SKM-1 (cell line): ENCODE data around the gene CCDC167.
A peak's percentile ranks its signal among the peaks of the same experiment; 100 is the strongest.

Experiments used
- DNase-seq: peaks from one replicate; lab custom pipeline; 2025; ENCODE audit not compliant: unreplicated experiment; lab: John Stamatoyannopoulos, UW

The CCDC167 gene

GRCh38 chr6:37530297-37530696, 30.6 kb upstream of the CCDC167 start:
- no peak for DNase-seq

GRCh38 chr6:37528541-37528940, 28.8 kb upstream of the CCDC167 start:
- no peak for DNase-seq

- DNase-seq, result no peak
These were observed 26.0 kb upstream of the CCDC167 start for GRCh38 chr6:37525460-37526357.

- no peak for DNase-seq
These were observed 25.3 kb upstream of the CCDC167 start for GRCh38 chr6:37524970-37525318.

GRCh38 chr6:37524025-37524969, 24.6 kb upstream of the CCDC167 start:
- DNase-seq, result no peak

- no peak for DNase-seq
These were observed 23.7 kb upstream of the CCDC167 start for GRCh38 chr6:37523412-37523811.

- DNase-seq, result no peak
These were observed 23.1 kb upstream of the CCDC167 start for GRCh38 chr6:37522836-37523235.

- DNase-seq, result no peak
These were observed 22.0 kb upstream of the CCDC167 start for GRCh38 chr6:37521674-37522073.

- DNase-seq, result no peak
These were observed 21.2 kb upstream of the CCDC167 start for GRCh38 chr6:37520926-37521325.

- DNase-seq, result no peak
These were observed 19.8 kb upstream of the CCDC167 start for GRCh38 chr6:37519461-37519860.

GRCh38 chr6:37518116-37518515, 18.4 kb upstream of the CCDC167 start:
- no peak for DNase-seq

GRCh38 chr6:37517411-37517812, 17.7 kb upstream of the CCDC167 start:
- DNase-seq, result peak; percentile 66

GRCh38 chr6:37516920-37517405, 17.3 kb upstream of the CCDC167 start:
- no peak for DNase-seq

- DNase-seq, result no peak
These were observed 16.6 kb upstream of the CCDC167 start for GRCh38 chr6:37516076-37516919.

- no peak for DNase-seq
These were observed 16.0 kb upstream of the CCDC167 start for GRCh38 chr6:37515712-37516075.

GRCh38 chr6:37514837-37515236, 15.1 kb upstream of the CCDC167 start:
- no peak for DNase-seq

- no peak for DNase-seq
These were observed 14.7 kb upstream of the CCDC167 start for GRCh38 chr6:37514321-37514771.

GRCh38 chr6:37513576-37513975, 13.9 kb upstream of the CCDC167 start:
- no peak for DNase-seq

- no peak for DNase-seq
These were observed 13.5 kb upstream of the CCDC167 start for GRCh38 chr6:37513155-37513554.

GRCh38 chr6:37512400-37513011, 12.8 kb upstream of the CCDC167 start:
- DNase-seq, result no peak
